RWPE2 (cell line): ENCODE results near the gene TAGLN3.

Experiments used
- ATAC-seq: fragments of 200-7000 bp; cut with Tn5 transposase; 3 replicates; pipeline ENCODE4 v1.9.1; 2021; ENCODE audit warnings: low read depth
- DNase-seq: peaks from one replicate; pipeline ENCODE4 v3.0.0-alpha.2; 2020; ENCODE audit warnings: low spot score
- H3K27ac ChIP-seq: fragments of 450-650 bp; 2 replicates; pipeline ENCODE4 v1.5.1; 2017; ENCODE audit warnings: mild to moderate bottlenecking; ENCODE audit not compliant: poor library complexity, severe bottlenecking
- H3K27me3 ChIP-seq: fragments of 250-450 bp; sonication (Bioruptor Pico); 2 replicates; pipeline ENCODE4 v1.5.1; 2021; ENCODE audit warnings: mild to moderate bottlenecking, moderate library complexity; ENCODE audit not compliant: insufficient read depth, poor library complexity, severe bottlenecking
- H3K36me3 ChIP-seq: fragments of 250-450 bp; sonication (Bioruptor Pico); 2 replicates; pipeline ENCODE4 v1.5.1; 2020; ENCODE audit warnings: low read depth, mild to moderate bottlenecking, moderate library complexity
- H3K4me1 ChIP-seq: fragments of 250-450 bp; sonication (Bioruptor Pico); 2 replicates; pipeline ENCODE4 v1.5.1; 2021; ENCODE audit warnings: mild to moderate bottlenecking, moderate library complexity; ENCODE audit not compliant: insufficient read depth, poor library complexity, severe bottlenecking
- H3K4me3 ChIP-seq: fragments of 250-450 bp; sonication (Bioruptor Pico); 2 replicates; pipeline ENCODE4 v1.5.1; 2021; ENCODE audit warnings: mild to moderate bottlenecking, moderate library complexity; ENCODE audit not compliant: severe bottlenecking
- H3K9me3 ChIP-seq: fragments of 250-450 bp; sonication (Bioruptor Pico); 2 replicates; pipeline ENCODE4 v1.5.1; 2021; ENCODE audit warnings: mild to moderate bottlenecking, moderate library complexity; ENCODE audit not compliant: severe bottlenecking
- TF ChIP-seq, protein P1 (sequence below): fragments of 450-650 bp; IDR thresholded peaks from one replicate; pipeline ENCODE4 v1.5.1; 2017; ENCODE audit warnings: mild to moderate bottlenecking, moderate library complexity; ENCODE audit not compliant: poor library complexity, severe bottlenecking

The TAGLN3 gene

DNA sequence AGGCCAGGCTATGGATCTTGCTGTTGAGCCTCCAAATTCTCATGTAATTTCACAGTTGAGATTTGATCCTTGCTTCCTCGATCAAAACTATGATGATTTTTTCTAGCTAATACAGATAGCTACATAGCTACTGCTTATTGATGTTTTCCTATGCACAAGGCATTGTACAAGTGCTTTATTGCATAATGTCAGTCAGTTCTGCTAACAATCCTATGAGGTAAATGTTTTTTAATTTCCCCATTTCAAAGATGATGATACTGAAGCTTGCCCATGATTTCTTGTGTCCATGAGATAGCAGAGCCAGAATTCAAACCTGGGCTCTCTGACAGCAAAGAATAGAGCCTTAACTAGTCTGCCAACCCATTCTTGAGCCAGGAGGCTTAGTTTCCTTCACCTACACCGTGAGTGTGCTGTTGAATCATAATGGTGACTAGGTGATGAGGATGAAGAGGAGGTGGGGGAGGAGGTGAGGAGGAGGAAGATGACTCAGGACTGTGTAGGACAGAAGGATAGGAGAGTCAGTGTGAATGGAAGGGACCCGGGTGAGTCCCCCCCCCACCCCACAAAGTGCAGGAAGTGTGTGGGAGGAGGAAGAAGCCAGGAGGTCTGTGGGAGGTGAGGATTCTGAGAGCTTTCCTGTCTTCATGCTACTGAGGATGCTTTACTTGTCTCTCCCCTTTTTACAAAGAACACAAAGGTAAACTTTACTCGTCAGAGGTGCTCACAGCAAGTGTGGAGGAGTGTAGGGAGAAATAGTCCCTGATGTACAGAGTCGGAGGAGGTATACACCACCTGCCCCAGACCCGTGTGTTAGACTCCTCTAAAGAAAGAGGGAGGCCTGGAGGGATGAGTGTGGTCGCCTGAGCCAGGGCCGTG lies 3.6 kb downstream of the TAGLN3 start:
- no peak overlapping the region for H3K4me3 ChIP-seq
- peaks cover 33% of the 10 kb centered on the region for H3K4me1 ChIP-seq
- no peaks in the 10 kb centered on the region for H3K36me3 ChIP-seq
- H3K27me3 ChIP-seq, result no peaks in the 10 kb centered on the region
- TF ChIP-seq, protein P1, sequence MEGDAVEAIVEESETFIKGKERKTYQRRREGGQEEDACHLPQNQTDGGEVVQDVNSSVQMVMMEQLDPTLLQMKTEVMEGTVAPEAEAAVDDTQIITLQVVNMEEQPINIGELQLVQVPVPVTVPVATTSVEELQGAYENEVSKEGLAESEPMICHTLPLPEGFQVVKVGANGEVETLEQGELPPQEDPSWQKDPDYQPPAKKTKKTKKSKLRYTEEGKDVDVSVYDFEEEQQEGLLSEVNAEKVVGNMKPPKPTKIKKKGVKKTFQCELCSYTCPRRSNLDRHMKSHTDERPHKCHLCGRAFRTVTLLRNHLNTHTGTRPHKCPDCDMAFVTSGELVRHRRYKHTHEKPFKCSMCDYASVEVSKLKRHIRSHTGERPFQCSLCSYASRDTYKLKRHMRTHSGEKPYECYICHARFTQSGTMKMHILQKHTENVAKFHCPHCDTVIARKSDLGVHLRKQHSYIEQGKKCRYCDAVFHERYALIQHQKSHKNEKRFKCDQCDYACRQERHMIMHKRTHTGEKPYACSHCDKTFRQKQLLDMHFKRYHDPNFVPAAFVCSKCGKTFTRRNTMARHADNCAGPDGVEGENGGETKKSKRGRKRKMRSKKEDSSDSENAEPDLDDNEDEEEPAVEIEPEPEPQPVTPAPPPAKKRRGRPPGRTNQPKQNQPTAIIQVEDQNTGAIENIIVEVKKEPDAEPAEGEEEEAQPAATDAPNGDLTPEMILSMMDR, result no peak
- no peaks in the 10 kb centered on the region for H3K9me3 ChIP-seq
- peak overlapping the region; percentile 51 for H3K27ac ChIP-seq
- peak; percentile 66 for ATAC-seq
- no peak for DNase-seq

DNA sequence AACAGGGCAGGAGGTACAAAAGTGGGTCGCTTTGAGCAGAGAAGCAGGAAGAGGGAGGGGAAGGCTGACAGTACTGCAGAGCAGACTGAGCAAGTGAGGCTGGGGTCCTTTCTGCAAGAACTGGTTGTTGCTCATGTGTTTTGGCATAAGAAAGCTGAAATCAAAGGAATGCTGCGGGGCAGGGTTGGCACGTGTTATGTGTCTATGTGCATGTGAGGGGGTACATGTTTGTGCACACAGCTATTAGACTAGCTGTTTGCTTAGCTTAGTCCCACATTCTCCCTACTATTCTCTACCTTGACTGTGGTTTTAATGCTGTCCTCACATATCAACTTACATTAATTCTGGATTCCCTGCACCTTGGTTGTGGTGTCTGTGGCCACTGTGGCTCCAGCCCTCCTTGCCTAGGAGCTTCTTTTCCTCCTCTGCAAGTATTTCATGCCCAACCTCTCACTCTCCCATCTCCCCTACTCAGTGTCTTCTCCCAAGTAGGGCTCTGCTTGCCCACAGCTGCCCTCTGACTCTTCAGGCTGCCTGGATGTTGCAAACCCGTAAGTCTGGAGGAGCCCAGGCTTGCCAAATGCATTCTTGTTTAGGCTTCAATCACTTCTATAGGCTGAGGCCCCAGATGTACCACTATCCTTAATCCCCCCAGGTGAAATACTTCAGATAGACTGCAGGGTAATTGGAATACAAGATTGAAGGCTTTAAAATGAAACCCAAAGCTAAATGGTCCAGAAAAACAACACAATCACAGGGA lies 4.8 kb downstream of the TAGLN3 start:
- Histone ChIP-seq H3K9me3 (no peaks in the 10 kb centered on the region), H3K4me3 (no peak overlapping the region), H3K27me3 (no peaks in the 10 kb centered on the region), H3K36me3 (no peaks in the 10 kb centered on the region), H3K4me1 (peaks cover 33% of the 10 kb centered on the region), H3K27ac (peak overlapping the region; percentile 51)
- no peak for DNase-seq
- TF ChIP-seq, protein P1, result no peak
- ATAC-seq, result peak; percentile 28

DNA sequence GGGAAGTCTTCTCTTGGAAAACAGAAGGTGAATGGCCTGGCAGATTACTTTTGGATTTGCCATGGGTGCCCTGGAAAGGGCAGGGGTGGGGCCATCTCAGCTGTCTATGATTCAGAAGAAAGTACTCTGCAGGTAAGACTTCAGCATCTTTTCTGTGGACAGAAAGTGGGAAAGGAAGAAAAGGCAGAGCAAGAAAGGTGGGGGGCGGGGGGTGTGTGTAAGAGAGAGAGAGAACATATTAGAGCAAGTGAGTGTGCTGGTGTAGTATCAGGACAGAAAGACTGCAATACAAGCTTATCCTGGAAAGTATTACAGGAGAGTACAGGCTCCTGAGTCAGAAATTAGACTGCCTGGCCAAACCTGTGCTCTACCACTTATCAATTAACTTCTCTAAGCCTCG lies 5.5 kb downstream of the TAGLN3 start:
- H3K36me3 ChIP-seq, result no peaks in the 10 kb centered on the region
- H3K4me1 ChIP-seq, result peaks cover 33% of the 10 kb centered on the region
- H3K9me3 ChIP-seq, result no peaks in the 10 kb centered on the region
- TF ChIP-seq, protein P1, result no peak
- no peaks in the 10 kb centered on the region for H3K27me3 ChIP-seq
- ATAC-seq (no peak), DNase-seq (no peak)
- peak overlapping the region; percentile 51 for H3K27ac ChIP-seq
- no peak overlapping the region for H3K4me3 ChIP-seq

DNA sequence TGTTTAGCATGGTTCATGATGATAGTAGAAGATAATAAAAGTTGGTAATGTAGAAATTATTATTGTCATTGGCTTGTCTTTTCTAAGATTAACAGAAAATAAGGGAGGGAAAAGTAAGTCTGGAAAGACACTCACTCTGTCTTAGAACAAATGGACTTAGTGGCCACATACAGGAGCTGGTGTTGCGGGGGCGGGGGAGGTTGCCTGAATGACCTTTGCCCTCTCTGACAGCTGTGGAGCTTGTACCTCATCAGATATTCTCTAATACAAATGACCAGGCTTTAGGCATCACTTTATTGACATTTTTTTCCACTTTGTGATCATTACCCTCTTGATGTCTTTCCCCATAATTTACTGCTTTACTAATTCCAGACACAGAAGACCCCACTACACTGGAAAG lies 5.9 kb downstream of the TAGLN3 start:
- Histone ChIP-seq H3K4me3 (no peak overlapping the region), H3K9me3 (no peaks in the 10 kb centered on the region), H3K27me3 (no peaks in the 10 kb centered on the region), H3K36me3 (no peaks in the 10 kb centered on the region), H3K27ac (peak overlapping the region; percentile 51), H3K4me1 (peaks cover 33% of the 10 kb centered on the region)
- TF ChIP-seq, protein P1, result no peak
- ATAC-seq (no peak), DNase-seq (no peak)
